GM23338 (cell line): ENCODE results near the gene CPNE2. TPM values are rescaled to one million over a fixed set of nuclear protein-coding genes. Genes with fewer than 3 reads are reported as not detected.
"Not testable (repeated sequence)": the region's sequence is repeated elsewhere in the genome, so short reads cannot be mapped to it uniquely, and the experiment has no call there.

Experiments used
- ATAC-seq: fragments of 200-7000 bp; cut with Tn5 transposase; 3 replicates; pipeline ENCODE4 v1.9.1; 2020
- DNase-seq: peaks from one replicate; pipeline ENCODE4 v3.0.0-alpha.2; 2015; ENCODE audit warnings: low spot score
- H2AFZ ChIP-seq: fragments of 200-600 bp; sonication (generic); 2 replicates; pipeline ENCODE4 v1.8.0; 2016; ENCODE audit warnings: antibody characterized with exemption, mild to moderate bottlenecking, moderate library complexity
- H3F3A ChIP-seq: fragments of 200-600 bp; sonication (generic); replicated peaks from 2 replicates; pipeline ENCODE4 v1.8.0; 2017; ENCODE audit warnings: antibody characterized with exemption, mixed run types, low read depth
- H3K27ac ChIP-seq: fragments of 200-600 bp; sonication (generic); 2 replicates; pipeline ENCODE4 v1.6.1; 2016; ENCODE audit warnings: low read depth
- H3K27me3 ChIP-seq: fragments of 200-600 bp; sonication (generic); 2 replicates; pipeline ENCODE4 v1.8.0; 2016; ENCODE audit warnings: mild to moderate bottlenecking, mixed run types, moderate library complexity; ENCODE audit not compliant: insufficient read depth
- H3K36me3 ChIP-seq: fragments of 200-600 bp; sonication (generic); 2 replicates; pipeline ENCODE4 v1.8.0; 2016; ENCODE audit warnings: mild to moderate bottlenecking; ENCODE audit not compliant: insufficient read depth
- H3K4me1 ChIP-seq: fragments of 200-600 bp; sonication (generic); 2 replicates; pipeline ENCODE4 v1.8.0; 2016; ENCODE audit warnings: mild to moderate bottlenecking, moderate library complexity; ENCODE audit not compliant: insufficient read depth
- H3K4me2 ChIP-seq: fragments of 200-600 bp; sonication (generic); 2 replicates; pipeline ENCODE4 v1.7.1; 2017; ENCODE audit warnings: mixed run types
- H3K4me3 ChIP-seq: fragments of 200-600 bp; sonication (generic); 2 replicates; pipeline ENCODE4 v1.6.1; 2016; ENCODE audit warnings: mixed run types
- H3K79me2 ChIP-seq: fragments of 200-600 bp; sonication (generic); replicated peaks from 2 replicates; pipeline ENCODE4 v1.8.0; 2017; ENCODE audit warnings: mild to moderate bottlenecking; ENCODE audit not compliant: insufficient read depth
- H3K9me2 ChIP-seq: fragments of 200-600 bp; sonication (generic); 2 replicates; pipeline ENCODE4 v1.8.0; 2017; ENCODE audit not compliant: insufficient read depth
- H4K20me1 ChIP-seq: fragments of 200-600 bp; sonication (generic); replicated peaks from 2 replicates; pipeline ENCODE4 v1.8.0; 2017; ENCODE audit warnings: mild to moderate bottlenecking; ENCODE audit not compliant: insufficient read depth
- H3K27ac Mint-ChIP-seq: 2 replicates; pipeline ENCODE4 v1.8.0; 2020; ENCODE audit warnings: inconsistent platforms, mild to moderate bottlenecking, moderate library complexity, mixed read lengths
- H3K27me3 Mint-ChIP-seq: 3 replicates; pipeline ENCODE4 v1.8.0; 2022; ENCODE audit warnings: low read depth, mild to moderate bottlenecking, moderate library complexity, mixed read lengths, inconsistent platforms; ENCODE audit not compliant: insufficient read depth, poor library complexity
- H3K36me3 Mint-ChIP-seq: 3 replicates; pipeline ENCODE4 v1.8.0; 2021; ENCODE audit warnings: low read depth, mild to moderate bottlenecking, inconsistent platforms, moderate library complexity, mixed read lengths
- H3K4me1 Mint-ChIP-seq: 3 replicates; pipeline ENCODE4 v1.8.0; 2020; ENCODE audit warnings: mild to moderate bottlenecking, inconsistent platforms, mixed read lengths
- H3K4me3 Mint-ChIP-seq: 3 replicates; pipeline ENCODE4 v1.8.0; 2021; ENCODE audit warnings: moderate library complexity, mild to moderate bottlenecking, inconsistent platforms, mixed read lengths
- H3K9me3 Mint-ChIP-seq: 3 replicates; pipeline ENCODE4 v1.8.0; 2020; ENCODE audit warnings: moderate library complexity, mild to moderate bottlenecking, inconsistent platforms, mixed read lengths
- CREB1 ChIP-seq: fragments of 250-450 bp; sonication (Bioruptor Pico); IDR thresholded peaks from 2 replicates; pipeline ENCODE4 v1.5.0; 2020; ENCODE audit warnings: low read depth, mild to moderate bottlenecking, moderate library complexity
- CTCF ChIP-seq, 2 experiments: fragments of 200-600 bp in 1 of 2; sonication (generic) in 1 of 2; conservative IDR thresholded peaks; 2 replicates each; pipeline versions ENCODE4 v1.5.1 to v1.6.1; 2016 to 2017; ENCODE audit warnings: antibody characterized with exemption in 2 of 2, low read depth in 2 of 2, mild to moderate bottlenecking in 2 of 2, moderate library complexity in 1 of 2
- ETS1 ChIP-seq: IDR thresholded peaks from 2 replicates; pipeline ENCODE4 v1.6.1; 2016; ENCODE audit warnings: antibody characterized with exemption
- NANOG ChIP-seq: IDR thresholded peaks from 2 replicates; pipeline ENCODE4 v1.6.1; 2016; ENCODE audit warnings: antibody characterized with exemption, borderline replicate concordance
- ZNF331 ChIP-seq: fragments of 250-450 bp; sonication (Bioruptor Pico); IDR thresholded peaks from 2 replicates; pipeline ENCODE4 v1.5.0; 2020; ENCODE audit warnings: low read depth, mild to moderate bottlenecking, moderate library complexity
- ZNF462 ChIP-seq: fragments of 250-450 bp; sonication (Bioruptor Pico); IDR thresholded peaks from 2 replicates; pipeline ENCODE4 v1.5.0; 2020; ENCODE audit warnings: mild to moderate bottlenecking, moderate library complexity
- polyA plus RNA-seq: library from polyadenylated mRNA; unstranded; fragments of >200 nt; fragmentation: Nextera tagmentation; extraction: Ambion mirVana; gene quantifications from 2 replicates; pipeline ENCODE4 v1.2.1, GENCODE V29; 2016
- total RNA-seq: library from RNA; depleted of rRNA; stranded (reverse); fragments of >200 nt; shearing (Covaris generic); gene quantifications from 2 replicates; pipeline ENCODE4 v1.2.3, GENCODE V29; 2014

Gene CPNE2
- total and polyA plus RNA-seq, 2 experiments from 2014 or later: 7.1 to 11.3 TPM

GRCh38 chr16:57096793-57097192 lies 4.4 kb downstream of the CPNE2 start:
- Histone ChIP-seq H3K4me1 (peaks cover 7% of the 10 kb centered on the region; the same call in 1 of the 2 replicates), H3K36me3 (no peaks in the 10 kb centered on the region), H3K79me2 (no peaks in the 10 kb centered on the region), H3K27ac (no peak overlapping the region), H3K27me3 (peaks cover 20% of the 10 kb centered on the region), H3K4me3 (no peak overlapping the region), H4K20me1 (no peaks in the 10 kb centered on the region), H3K4me2 (no peak overlapping the region), H2AFZ (no peak overlapping the region), H3F3A (0 out of 2 replicates have a peak, but pooled peaks cover under 1% of the 10 kb centered on the region), H3K9me2 (no peaks in the 10 kb centered on the region)
- H3K27ac Mint-ChIP-seq: no peak overlapping the region
- H3K4me3 Mint-ChIP-seq: no peak overlapping the region
- no peak for TF ChIP-seq CREB1 (CRISPR knock-in tag)
- TF ChIP-seq ZNF331 (CRISPR knock-in tag): no peak
- no peak for TF ChIP-seq NANOG
- TF ChIP-seq ZNF462 (CRISPR knock-in tag): no peak
- ATAC-seq (no peak), DNase-seq (no peak)
- H3K27me3 Mint-ChIP-seq: peaks cover 11% of the 10 kb centered on the region
- no peaks in the 10 kb centered on the region for H3K36me3 Mint-ChIP-seq
- peaks cover 27% of the 10 kb centered on the region for H3K4me1 Mint-ChIP-seq
- H3K9me3 Mint-ChIP-seq: no peaks in the 10 kb centered on the region

- ATAC-seq: peak; percentile 58
- H3K4me3 ChIP-seq: no peak overlapping the region
- H3K9me3 Mint-ChIP-seq: no peaks in the 10 kb centered on the region
- no peak overlapping the region for H3K27ac Mint-ChIP-seq
- TF ChIP-seq ETS1: no peak
- TF ChIP-seq CTCF (conservative IDR thresholded peaks at IDR 0.05; ENCODE audit: low read depth in 2 of 2): peak; percentile 26 to 65; a peak in 3 of 4 replicates
- H3K4me1 ChIP-seq: peaks cover 7% of the 10 kb centered on the region
- no peak overlapping the region for H3K27ac ChIP-seq
- no peaks in the 10 kb centered on the region for H3K36me3 Mint-ChIP-seq
- DNase-seq: peak; percentile 41
- no peaks in the 10 kb centered on the region for H3K79me2 ChIP-seq
- no peaks in the 10 kb centered on the region for H3K9me2 ChIP-seq
- H3K36me3 ChIP-seq: no peaks in the 10 kb centered on the region
- no peak overlapping the region for H3K4me2 ChIP-seq
- peaks cover 14% of the 10 kb centered on the region for H3K27me3 ChIP-seq
- H3F3A ChIP-seq: no peaks in the 10 kb centered on the region
- H3K4me1 Mint-ChIP-seq: peaks cover 27% of the 10 kb centered on the region
- H4K20me1 ChIP-seq: no peaks in the 10 kb centered on the region
- no peak overlapping the region for H3K4me3 Mint-ChIP-seq
- H3K27me3 Mint-ChIP-seq: peaks cover 9% of the 10 kb centered on the region
- no peak overlapping the region for H2AFZ ChIP-seq
Observed at GRCh38 chr16:57098188-57098841, 5.9 kb downstream of the CPNE2 start.

GRCh38 chr16:57099965-57100364 lies 7.6 kb downstream of the CPNE2 start:
- H3K27me3 ChIP-seq, H4K20me1 ChIP-seq, H3K27ac ChIP-seq, H3K36me3 ChIP-seq, H3K4me3 Mint-ChIP-seq, H3K36me3 Mint-ChIP-seq, ATAC-seq, H3K79me2 ChIP-seq, H3K4me2 ChIP-seq, H3K27ac Mint-ChIP-seq, H2AFZ ChIP-seq, H3K4me1 ChIP-seq, H3K9me2 ChIP-seq, H3F3A ChIP-seq, H3K27me3 Mint-ChIP-seq, H3K9me3 Mint-ChIP-seq, DNase-seq, H3K4me3 ChIP-seq: not testable (repeated sequence)
- peaks cover 33% of the 10 kb centered on the region for H3K4me1 Mint-ChIP-seq
